ENCODE measurements around the gene ADO.

Gene ADO

GRCh38 chr10:62819141-62819920, 14.8 kb downstream of the ADO start:
- peak; percentile 9 for DNase-seq

- no peak for DNase-seq
These were observed 16.1 kb downstream of the ADO start for GRCh38 chr10:62820586-62820985.

GRCh38 chr10:62826273-62826672, 21.8 kb downstream of the ADO start:
- DNase-seq: no peak

GRCh38 chr10:62829622-62830021, 25.1 kb downstream of the ADO start:
- DNase-seq: no peak

GRCh38 chr10:62830679-62831078, 26.2 kb downstream of the ADO start:
- no peak for DNase-seq

- no peak for DNase-seq
These were observed 26.8 kb downstream of the ADO start for GRCh38 chr10:62831346-62831745.

- DNase-seq: peak; percentile 26
These were observed 35.1 kb downstream of the ADO start for GRCh38 chr10:62839590-62839989.

GRCh38 chr10:62842983-62843382, 38.5 kb downstream of the ADO start:
- no peak for DNase-seq

GRCh38 chr10:62843600-62843999, 39.1 kb downstream of the ADO start:
- DNase-seq: no peak

GRCh38 chr10:62844280-62845011, 39.9 kb downstream of the ADO start:
- DNase-seq: peak; percentile 51

- DNase-seq: no peak
These were observed 42.9 kb downstream of the ADO start for GRCh38 chr10:62847433-62847832.

GRCh38 chr10:62850646-62851045, 46.1 kb downstream of the ADO start:
- DNase-seq: no peak

- DNase-seq: peak; percentile 35
These were observed 46.9 kb downstream of the ADO start for GRCh38 chr10:62851442-62851841.

- DNase-seq: peak; percentile 71
These were observed 48.6 kb downstream of the ADO start for GRCh38 chr10:62852961-62853702.

GRCh38 chr10:62853710-62854109, 49.2 kb downstream of the ADO start:
- peak; percentile 71 for DNase-seq

GRCh38 chr10:62856021-62856420, 51.5 kb downstream of the ADO start:
- peak; percentile 16 for DNase-seq

Data from stimulated activated CD4-positive, alpha-beta T cell treated with anti-CD3 and anti-CD28 coated beads, Interleukin-15, amount 100 ng/mL, for 24 hours (primary cell).